ENCODE measurements around the gene LRRC36.
A peak's percentile ranks its signal among the peaks of the same experiment; 100 is the strongest.
"Not testable (repeated sequence)": the region's sequence is repeated elsewhere in the genome, so short reads cannot be mapped to it uniquely, and the experiment has no call there.

The LRRC36 gene

GRCh38 chr16:67399749-67400704, 73.4 kb downstream of the LRRC36 start:
- no peak for DNase-seq (ENCODE audit: low read depth in 1 of 2, low spot score in 1 of 2)

DNA sequence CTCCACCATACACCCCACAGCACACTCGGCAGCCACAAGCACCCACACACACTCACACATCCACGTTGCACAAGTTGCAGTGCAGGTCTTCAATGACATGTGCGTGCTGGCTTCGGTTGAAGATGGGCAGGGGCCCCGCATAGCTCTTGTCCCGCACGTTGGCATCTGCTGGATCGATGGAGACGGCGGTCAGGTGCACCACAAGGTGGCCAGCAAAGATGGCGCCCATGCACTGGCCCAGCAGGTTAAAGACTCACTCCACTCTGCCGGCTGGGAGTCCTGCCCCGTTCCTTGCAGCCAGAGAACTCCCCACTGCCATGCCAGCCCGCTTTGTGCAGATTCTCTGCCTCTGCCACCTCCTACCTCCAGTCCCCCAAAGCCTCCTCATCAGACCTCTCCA, 74.3 kb downstream of the LRRC36 start:
- DNase-seq (ENCODE audit: low read depth in 1 of 2, low spot score in 1 of 2): no peak

DNA sequence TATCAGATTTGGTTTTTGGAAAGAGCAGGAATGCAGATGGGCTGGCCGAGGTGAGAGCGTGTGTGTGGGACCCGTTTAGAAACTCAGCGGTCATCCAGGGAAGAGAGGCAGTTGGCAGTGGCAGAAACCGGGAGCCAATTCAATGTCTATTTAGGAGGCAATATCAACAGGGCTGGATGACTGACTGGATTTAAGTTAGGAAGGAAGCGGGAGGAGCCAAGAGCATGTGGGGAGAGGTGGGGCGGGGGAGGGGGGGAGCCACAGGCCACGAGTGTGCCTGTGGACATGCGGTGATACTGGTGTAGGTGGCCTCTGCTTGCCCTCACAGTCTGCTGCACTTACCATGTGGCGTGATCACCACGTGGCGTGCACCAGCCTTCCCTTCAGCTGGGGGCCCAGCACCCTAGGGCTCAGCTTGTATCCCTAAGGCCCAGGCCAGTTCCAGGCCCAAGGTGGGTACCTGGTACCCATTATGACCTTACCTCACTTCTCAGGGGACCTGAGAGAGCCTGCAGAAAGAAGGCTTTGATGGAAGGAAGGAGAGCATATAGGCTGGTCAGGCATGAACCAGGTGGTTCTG, 77.5 kb downstream of the LRRC36 start:
- no peak for DNase-seq (ENCODE audit: low read depth in 1 of 2, low spot score in 1 of 2)

DNA sequence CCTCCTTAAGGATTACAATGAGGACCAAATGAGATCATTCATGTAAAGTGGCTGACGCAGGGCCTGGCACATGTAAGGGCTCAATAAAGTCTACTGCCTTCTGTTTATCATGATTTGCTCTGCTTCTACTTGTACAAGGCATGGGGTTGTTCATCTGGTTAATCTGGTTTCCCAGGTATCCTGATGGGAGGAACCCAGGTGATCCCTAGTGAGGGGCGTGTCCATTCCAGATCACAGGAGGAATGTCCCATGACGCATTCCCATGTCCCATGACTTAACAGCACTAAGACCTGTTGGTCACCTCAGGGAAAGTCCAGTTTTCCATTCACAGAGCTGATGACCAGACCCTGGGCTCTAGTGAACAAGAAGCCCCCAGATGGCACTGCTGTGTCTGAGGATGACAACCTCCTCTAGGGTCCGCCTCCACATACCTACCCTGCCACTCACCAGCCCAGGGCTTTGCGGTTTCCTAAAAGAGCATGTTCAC, 78.2 kb downstream of the LRRC36 start:
- DNase-seq (ENCODE audit: low read depth in 1 of 2, low spot score in 1 of 2): no peak

DNA sequence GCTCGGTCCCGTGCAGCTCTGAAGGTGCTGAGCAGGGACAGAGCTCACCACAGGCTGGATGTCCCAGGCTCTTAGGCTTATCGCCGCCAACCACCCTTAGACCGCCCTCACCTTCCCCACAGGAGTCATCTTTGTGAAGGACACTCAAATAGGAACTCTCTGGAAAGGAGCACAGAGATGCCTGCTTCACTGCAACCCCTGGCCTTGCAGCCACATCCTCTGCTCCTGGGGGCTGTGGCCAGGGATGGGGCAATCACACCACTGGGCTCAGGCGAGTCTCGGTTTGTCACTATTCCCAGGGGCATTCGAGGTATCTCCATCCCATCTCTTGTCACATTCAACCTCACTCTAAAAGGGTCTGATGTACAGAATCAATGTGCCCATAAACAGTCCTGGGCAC, 78.7 kb downstream of the LRRC36 start:
- DNase-seq (ENCODE audit: low read depth in 1 of 2, low spot score in 1 of 2): no peak

- DNase-seq (ENCODE audit: low read depth in 1 of 2, low spot score in 1 of 2): no peak
Observed at GRCh38 chr16:67406111-67406971, 79.7 kb downstream of the LRRC36 start.

DNA sequence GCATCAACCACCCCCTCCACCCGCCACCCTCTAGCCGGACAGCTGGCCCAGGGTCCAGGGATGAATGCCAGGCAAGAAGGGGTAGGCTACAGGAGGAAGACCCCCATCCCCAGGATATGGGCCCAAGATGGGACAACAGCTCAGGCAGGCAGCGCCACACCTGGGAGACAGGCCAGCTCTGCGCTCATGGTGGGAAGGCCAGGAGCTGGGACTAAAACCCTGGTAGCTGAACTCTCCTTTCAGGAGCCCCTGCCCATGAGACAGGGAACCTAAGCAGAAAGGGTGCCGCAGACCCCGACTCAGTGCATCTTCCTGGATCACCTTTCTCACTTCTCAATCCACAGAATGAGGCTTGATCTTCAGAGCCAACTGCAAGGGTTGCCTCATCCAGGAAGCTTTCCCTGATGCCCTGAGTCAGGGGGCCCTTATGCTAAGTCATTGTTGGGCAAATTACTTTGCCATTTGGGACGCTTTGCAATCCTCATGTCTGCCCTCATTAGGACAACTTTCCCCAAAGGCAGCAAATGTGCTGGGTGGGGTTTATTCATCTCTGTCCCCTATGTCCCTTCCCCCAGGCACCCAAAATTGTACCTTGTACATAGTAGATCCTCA, 80.7 kb downstream of the LRRC36 start:
- no peak for DNase-seq (ENCODE audit: low read depth in 1 of 2, low spot score in 1 of 2)

GRCh38 chr16:67407788-67408452, 81.3 kb downstream of the LRRC36 start:
- no peak for DNase-seq (ENCODE audit: low read depth in 1 of 2, low spot score in 1 of 2)

DNA sequence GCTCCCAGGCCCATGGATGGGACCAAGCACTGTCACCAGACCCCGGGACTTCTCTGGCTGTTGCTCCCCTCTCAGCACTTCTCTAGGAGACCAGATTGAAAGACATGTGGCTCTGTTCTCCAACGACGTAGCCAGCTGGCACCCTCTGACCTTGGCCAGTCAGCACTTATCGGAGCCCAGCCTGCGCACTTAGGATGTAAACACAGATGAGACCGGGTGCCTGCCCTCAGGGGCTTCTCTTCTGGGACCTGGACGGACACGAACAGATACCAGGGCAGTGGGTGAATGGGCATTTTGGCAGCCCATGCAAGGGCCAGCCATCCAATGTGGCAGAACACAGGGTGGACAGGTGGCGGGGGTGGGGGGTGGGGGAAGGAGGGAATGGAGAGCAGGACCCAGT, 83.0 kb downstream of the LRRC36 start:
- no peak for DNase-seq (ENCODE audit: low read depth in 1 of 2, low spot score in 1 of 2)

DNA sequence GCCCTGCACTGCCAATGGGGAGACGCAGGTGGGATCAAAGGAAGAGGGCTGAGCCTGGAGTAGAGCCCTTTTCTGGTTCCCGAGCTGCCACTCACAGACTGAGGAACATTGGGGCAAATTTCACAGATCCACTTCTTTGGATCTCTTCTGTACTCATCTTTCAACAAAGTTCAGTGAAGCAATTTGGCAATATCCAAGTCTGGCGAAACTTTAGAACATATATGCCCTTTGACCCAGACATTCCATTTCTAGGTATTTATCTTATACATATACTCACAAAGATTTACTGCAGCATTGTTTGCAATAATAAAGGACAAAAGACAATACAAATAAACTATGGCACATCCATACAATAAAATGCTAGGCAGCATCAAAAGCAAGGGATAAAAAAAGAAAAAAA, 84.7 kb downstream of the LRRC36 start:
- DNase-seq (ENCODE audit: low read depth in 1 of 2, low spot score in 1 of 2): no peak

GRCh38 chr16:67412294-67412693, 85.7 kb downstream of the LRRC36 start:
- no peak for DNase-seq (ENCODE audit: low read depth in 1 of 2, low spot score in 1 of 2)

GRCh38 chr16:67413978-67414911, 87.6 kb downstream of the LRRC36 start:
- DNase-seq (ENCODE audit: low read depth in 1 of 2, low spot score in 1 of 2): no peak

- not testable (repeated sequence) for DNase-seq (ENCODE audit: low read depth in 1 of 2, low spot score in 1 of 2)
Observed at GRCh38 chr16:67415421-67415820, 88.8 kb downstream of the LRRC36 start.

DNA sequence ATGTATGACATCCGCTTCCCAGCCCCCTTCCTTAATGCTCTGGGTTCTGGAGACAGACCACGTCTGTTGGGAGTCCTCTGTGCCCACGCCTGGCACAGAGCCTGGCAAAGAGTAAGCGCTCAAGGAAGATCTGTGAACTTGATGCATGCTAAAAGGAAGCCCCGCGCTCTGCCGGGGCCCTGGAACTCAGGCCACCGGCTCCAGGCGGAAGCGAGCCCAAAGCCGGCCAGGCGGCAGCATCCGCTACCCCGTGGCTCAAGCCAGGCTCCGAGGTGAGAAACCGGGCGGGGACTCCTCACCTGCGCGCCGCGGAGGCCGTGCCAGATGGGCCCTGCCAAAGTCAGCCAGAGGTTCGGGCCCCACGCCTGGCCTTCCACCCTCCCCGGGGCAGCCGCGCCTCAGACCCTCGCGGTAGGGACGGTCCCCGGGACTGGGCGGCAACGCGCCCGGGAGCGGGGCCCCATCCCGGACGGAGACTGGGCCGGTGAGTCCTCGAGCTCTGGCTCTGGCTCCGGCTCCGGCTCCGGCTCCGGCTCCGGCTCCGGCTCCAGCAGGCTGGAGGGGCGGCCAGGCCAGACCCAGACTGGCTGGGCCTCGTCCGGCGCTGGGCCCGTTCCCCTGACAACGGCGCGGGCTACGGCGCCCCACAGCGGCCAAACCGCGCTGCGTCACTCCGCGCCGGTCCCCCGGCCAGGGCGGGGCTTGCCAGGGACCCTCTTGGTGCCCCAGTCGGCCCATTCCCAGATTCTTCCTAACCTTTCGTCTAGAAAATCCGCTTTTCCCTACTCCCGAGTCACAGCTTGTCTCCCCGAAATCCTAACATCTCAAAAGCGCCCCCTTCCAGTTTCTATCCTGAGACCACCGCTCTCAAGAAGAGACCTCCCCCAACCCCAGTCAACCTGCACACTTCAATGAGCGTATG, 89.5 kb downstream of the LRRC36 start, which contains the start of gene ZDHHC1:
ZDHHC1 (minus strand) TSS at position 606 of the 922 bp plus-strand sequence. CDS start 8,702 bp downstream, outside the sequence.
- peak in 1 of 2 donors; percentile 33 for DNase-seq (ENCODE audit: low read depth in 1 of 2, low spot score in 1 of 2)

DNA sequence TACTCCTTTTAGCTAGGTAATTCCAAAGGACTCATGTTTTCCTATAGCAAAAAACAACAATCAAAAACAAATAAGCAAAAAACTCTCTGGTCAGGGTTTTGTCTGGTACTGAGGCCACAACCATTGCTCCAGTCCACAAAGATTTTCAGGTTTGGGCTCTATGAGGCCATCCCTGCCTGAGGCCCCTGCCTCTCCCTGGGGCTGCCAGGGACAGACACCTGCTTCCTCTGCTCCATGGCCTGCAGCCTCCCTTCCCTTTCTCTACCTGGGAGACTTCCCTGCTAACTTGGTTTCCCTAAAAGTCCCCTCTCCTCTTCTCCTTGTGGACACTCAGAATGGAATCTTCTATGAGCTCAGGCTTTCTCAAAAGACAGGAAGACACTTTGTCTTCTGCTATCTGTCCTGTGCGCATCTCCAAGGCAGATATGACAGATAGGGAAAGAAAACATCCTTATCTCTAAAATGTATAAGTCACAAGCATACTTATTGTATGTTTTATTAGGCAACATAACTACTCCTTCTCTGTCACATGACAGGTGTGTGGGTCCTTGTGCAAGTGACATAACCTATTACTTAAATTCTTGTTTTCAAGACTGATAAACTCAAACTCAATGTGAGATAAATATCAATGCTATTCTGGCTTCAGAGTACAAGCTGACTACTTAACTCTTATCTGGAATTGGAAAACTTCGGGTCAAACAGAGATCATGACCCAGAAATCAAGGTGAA, 90.9 kb downstream of the LRRC36 start:
- DNase-seq (ENCODE audit: low read depth in 1 of 2, low spot score in 1 of 2): no peak

GRCh38 chr16:67419502-67419901, 92.9 kb downstream of the LRRC36 start:
- no peak for DNase-seq (ENCODE audit: low read depth in 1 of 2, low spot score in 1 of 2)

GRCh38 chr16:67419931-67420330, 93.3 kb downstream of the LRRC36 start:
- DNase-seq (ENCODE audit: low read depth in 1 of 2, low spot score in 1 of 2): no peak
